ENCODE results near the gene INSYN2B. TPM values are rescaled to one million over a fixed set of nuclear protein-coding genes. Genes with fewer than 3 reads are reported as not detected.

Gene INSYN2B
- total RNA-seq, 4 donors from 2014 or later = 2.5 TPM; not detected in 3

DNA sequence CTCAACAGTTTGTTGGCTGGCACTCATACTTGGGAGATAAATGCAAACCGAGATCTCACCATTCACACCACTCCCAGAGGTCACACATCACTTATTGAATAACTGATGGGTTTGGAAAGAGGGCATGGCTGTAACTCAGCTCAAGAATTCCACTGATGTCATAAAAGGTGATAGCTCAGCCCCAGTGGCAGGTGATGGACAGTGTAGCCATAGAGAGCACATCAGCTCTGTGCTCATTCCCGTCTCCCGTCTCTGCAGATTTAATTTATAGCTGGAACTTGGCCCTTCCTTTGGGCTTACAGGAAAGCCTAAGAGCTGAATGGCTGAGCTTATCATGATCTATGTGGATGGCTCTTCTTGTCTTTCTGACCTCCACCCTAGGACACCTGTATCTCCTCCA, 59.8 kb downstream of the INSYN2B start:
- Histone ChIP-seq H3K4me3 (no peak overlapping the region), H3K36me3 (no peaks in the 10 kb centered on the region), H3K27me3 (no peaks in the 10 kb centered on the region), H3K4me1 (no peaks in the 10 kb centered on the region), H3K27ac (no peak overlapping the region), H3K9me3 (no peaks in the 10 kb centered on the region)
- TF ChIP-seq, protein P1, sequence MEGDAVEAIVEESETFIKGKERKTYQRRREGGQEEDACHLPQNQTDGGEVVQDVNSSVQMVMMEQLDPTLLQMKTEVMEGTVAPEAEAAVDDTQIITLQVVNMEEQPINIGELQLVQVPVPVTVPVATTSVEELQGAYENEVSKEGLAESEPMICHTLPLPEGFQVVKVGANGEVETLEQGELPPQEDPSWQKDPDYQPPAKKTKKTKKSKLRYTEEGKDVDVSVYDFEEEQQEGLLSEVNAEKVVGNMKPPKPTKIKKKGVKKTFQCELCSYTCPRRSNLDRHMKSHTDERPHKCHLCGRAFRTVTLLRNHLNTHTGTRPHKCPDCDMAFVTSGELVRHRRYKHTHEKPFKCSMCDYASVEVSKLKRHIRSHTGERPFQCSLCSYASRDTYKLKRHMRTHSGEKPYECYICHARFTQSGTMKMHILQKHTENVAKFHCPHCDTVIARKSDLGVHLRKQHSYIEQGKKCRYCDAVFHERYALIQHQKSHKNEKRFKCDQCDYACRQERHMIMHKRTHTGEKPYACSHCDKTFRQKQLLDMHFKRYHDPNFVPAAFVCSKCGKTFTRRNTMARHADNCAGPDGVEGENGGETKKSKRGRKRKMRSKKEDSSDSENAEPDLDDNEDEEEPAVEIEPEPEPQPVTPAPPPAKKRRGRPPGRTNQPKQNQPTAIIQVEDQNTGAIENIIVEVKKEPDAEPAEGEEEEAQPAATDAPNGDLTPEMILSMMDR (IDR thresholded peaks at IDR 0.05) = no peak
- no peak for TF ChIP-seq POLR2A (IDR thresholded peaks at IDR 0.05)
- DNase-seq = no peak

DNA sequence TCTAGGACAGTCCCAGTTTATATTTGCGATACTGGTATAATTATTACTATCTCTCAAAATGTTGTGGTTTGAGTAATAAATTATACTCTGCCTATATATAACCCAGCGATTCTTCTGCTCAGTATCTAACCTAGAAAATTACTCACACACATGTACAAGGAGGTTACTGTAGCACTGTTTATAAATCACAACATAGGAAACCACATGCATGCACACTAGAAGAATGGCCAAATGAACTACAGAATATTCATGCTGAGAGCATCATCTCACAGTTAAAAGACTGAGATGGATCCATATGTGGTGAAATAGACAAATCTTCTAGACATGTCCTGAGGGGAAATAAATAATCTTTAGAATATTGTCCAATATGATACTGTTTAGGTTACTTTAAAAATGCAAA, 62.1 kb downstream of the INSYN2B start:
- Histone ChIP-seq H3K4me1 (no peaks in the 10 kb centered on the region), H3K9me3 (no peaks in the 10 kb centered on the region), H3K36me3 (no peaks in the 10 kb centered on the region), H3K27me3 (no peaks in the 10 kb centered on the region), H3K27ac (no peak overlapping the region), H3K4me3 (no peak overlapping the region)
- TF ChIP-seq POLR2A (IDR thresholded peaks at IDR 0.05) = no peak
- TF ChIP-seq, protein P1 (IDR thresholded peaks at IDR 0.05) = no peak
- no peak for DNase-seq

DNA sequence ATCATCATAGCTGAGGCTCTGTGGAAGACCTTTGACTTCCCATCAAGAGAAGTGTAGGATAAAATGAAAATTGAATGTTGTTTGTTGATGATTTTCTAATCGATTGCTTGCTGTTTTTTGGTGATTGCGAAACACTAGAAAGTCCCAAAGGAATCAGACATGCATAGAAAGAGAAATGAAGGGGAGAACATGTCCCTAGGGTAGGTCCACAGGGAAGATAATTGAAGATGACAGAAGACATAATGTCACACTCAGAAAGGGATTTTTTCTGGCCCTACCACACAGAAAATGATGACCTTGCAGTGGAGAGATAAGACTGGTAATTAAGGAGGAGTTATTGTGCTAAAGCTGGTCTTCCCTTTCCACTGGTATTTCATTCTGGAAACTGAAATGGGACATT, 62.8 kb downstream of the INSYN2B start:
- Histone ChIP-seq H3K27me3 (no peaks in the 10 kb centered on the region), H3K36me3 (no peaks in the 10 kb centered on the region), H3K4me1 (no peaks in the 10 kb centered on the region), H3K4me3 (no peak overlapping the region), H3K27ac (no peak overlapping the region), H3K9me3 (no peaks in the 10 kb centered on the region)
- no peak for DNase-seq
- TF ChIP-seq, protein P1 (IDR thresholded peaks at IDR 0.05) = no peak
- TF ChIP-seq POLR2A (IDR thresholded peaks at IDR 0.05) = no peak

DNA sequence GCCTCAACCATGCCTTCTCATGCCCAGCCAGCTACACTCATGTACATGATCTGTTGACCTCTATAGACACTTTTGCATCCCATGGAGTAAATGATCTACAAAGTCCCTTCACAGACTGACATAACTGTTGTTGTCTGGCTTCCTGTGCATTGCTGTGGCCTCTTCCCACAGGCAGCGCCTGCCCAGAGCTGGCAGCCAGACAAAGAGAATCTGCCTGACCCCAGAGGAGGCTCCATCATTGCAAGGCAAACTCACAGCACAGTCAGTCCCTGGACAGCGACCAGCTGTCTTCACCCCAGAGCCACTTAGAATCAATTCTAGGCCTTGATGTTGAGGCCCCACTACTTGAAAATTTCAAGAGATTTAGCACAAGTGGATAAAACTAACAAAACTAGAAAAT, 65.5 kb downstream of the INSYN2B start:
- Histone ChIP-seq H3K36me3 (no peaks in the 10 kb centered on the region), H3K4me1 (no peaks in the 10 kb centered on the region), H3K27ac (no peak overlapping the region), H3K9me3 (no peaks in the 10 kb centered on the region), H3K27me3 (no peaks in the 10 kb centered on the region), H3K4me3 (no peak overlapping the region)
- TF ChIP-seq, protein P1 (IDR thresholded peaks at IDR 0.05) = no peak
- no peak for TF ChIP-seq POLR2A (IDR thresholded peaks at IDR 0.05)
- DNase-seq = no peak

DNA sequence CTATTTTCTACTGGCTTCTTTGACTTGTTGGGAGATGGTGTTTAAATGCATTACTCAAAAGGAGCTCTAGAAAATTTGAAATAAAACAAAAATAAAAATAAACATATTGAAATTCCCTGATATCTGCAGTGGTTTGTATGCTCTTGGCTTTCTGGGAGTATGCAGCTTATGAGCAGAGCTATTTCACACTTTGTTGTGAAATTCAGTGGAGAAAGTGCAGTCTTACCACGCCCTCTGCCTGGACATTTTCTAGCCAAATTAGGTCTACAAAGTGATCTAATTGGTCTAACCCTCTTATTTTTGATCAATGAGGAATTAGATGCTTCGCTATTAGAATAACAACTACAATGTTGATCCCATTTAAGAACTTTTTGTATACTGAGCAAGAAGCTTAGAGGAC, 66.8 kb downstream of the INSYN2B start:
- TF ChIP-seq POLR2A (IDR thresholded peaks at IDR 0.05) = no peak
- TF ChIP-seq, protein P1 (IDR thresholded peaks at IDR 0.05) = no peak
- no peaks in the 10 kb centered on the region for H3K9me3 ChIP-seq
- H3K36me3 ChIP-seq = no peaks in the 10 kb centered on the region
- no peak for DNase-seq
- H3K27me3 ChIP-seq = no peaks in the 10 kb centered on the region
- H3K4me1 ChIP-seq = no peaks in the 10 kb centered on the region
- no peak overlapping the region for H3K4me3 ChIP-seq
- H3K27ac ChIP-seq = no peak overlapping the region
